ENCODE results near the gene GUCD1. TPM values are rescaled to one million over a fixed set of nuclear protein-coding genes. Genes with fewer than 3 reads are reported as not detected.

GUCD1 gene
- total RNA-seq, 1 donor from 2014 or later, result 130 TPM

DNA sequence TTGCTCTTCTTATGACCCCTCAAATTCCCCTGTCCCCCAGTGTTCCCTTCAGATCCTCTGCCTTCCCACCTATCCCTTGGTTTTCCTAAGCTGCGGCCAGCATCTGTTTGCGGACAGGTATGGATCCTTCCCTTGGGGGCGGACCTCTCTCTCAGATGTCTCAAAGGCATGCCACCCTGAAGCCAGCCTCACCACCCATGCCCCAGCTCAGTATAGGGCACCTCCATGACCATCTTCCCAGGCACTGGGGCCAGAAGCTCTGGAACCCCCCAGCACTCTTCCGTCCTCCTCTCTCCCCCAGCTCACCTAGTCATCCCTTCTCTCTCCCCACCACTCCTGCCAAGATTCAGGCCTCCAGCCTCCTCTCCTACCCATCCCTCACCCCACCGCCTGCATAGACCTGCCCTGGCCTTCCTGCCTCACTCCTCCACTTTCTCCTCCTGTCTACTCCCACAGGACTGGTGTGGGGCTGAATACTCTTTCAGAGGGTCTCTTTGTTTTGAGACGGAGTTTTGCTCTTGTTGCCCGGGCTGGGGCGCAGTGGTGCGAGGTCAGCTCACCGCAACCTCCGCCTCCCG lies 35.7 kb upstream of the GUCD1 start:
- no peak for DNase-seq (ENCODE audit: low spot score)

DNA sequence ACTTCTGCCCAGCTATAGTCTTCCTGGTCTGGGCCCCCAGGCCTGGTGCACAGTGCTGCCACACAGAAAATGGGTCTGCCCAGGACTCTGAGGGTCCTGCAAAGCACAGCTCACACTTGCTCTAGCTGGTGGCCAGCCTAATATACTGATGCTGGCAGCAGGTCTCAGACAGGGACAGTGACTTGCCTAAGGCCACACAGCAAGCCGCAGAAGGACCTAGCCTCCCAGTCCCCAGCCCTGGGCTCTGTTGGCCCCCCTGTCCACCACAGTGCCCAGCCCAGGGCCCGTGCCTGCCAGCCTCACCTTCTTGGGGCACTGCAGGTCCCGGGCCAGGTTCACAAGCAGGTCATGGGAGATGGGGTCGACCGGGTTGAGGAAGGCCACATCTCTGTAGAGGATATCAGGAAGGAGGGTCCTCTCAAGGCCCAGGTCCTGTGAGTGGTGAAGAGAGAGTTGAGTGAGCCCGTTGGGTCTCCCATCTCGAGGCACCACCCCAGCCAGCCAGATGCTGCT lies 34.6 kb upstream of the GUCD1 start:
- DNase-seq (ENCODE audit: low spot score), result no peak

DNA sequence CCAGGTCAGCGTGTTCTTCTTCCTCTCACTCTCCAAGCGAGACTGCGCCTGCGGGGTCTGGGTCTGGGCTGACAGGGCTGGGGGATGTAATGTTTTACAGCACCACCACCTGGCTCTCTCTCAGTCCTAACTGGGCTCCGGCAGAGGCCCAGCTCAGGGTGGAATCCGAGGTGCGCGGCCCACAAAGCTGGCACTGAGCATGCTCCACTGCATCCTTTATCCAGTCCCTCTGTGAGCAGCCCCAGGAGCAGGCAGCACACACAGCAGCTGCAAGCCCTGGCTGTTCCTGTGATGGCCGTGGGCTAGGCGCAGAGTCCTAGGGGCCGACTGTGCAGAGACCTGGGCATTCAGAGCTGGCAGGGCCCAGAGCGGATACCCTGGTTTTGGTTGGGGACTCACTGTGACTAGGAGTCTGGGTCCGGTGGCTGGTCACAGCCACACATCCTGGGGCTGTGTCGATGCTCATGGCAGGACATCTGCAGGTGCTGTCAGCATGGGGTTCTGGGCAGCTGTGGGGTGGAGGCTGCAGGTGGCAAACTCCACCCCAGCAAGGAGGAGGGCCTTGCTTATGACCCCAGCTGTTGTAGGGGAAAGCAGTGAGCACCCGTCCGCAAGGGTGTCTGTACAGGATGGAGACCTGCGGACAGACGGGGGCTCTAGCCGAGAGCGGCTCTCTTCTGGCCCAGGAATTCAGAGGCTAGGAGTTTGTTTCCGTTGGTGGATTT lies 34.0 kb upstream of the GUCD1 start:
- no peak for DNase-seq (ENCODE audit: low spot score)

DNA sequence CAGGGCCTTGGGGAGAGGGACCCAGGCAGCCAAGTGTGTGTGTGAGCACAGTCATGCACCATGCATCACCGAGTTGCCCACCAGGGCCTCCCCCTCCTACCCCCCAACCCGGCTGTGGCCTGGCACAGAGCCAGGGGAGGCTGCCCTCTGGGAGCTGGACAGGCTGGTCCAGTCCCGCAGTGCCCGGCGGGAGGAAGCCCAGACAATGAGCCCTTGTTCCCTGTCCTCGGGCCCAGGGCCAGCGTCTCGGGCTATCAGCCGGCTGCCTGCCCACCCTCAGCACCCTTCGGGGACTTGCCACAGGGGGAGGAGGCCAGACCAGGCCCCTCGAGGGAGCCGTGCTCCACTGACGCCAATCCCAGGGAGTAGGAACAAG lies 33.4 kb upstream of the GUCD1 start:
- DNase-seq (ENCODE audit: low spot score), result no peak

DNA sequence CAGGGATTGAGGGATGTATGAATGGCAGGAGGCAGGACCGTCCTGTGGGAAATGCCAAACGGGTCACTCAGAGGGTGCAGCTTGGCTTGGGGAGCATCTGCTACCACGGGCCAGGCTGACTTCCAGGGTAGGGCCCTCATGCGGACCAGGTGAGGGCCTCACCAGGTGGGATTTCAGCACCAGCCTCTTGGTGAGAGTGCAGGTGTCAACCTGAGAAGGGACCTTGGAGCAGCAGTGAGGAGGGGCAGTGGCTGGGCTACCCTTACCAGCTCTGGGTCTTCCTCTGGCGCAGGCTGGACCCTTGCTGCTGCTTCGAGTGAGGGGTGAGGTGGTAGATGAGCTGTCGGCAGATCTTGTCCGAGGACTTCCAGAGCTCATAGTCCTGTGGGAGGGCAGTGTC lies 33.0 kb upstream of the GUCD1 start:
- DNase-seq (ENCODE audit: low spot score), result no peak

DNA sequence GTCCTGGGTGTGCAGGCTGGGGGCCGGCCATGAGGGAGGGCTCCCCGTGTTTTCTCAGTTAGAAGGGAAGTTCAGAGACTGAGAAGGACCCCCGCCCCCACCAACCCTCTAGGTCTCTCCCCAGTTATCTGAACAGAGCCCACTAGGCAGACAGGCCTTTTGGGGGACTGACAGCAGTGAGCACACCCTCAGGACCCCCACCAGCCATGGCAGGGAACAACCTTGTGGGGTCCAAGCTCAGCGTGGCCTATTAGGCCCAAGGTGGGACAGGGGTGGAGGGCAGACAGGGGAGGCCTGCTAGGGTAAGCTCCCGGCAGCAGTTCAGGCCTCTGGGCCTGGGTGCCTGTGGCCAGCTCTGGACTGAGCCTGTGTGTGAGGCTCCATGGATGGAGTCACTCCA lies 32.3 kb upstream of the GUCD1 start:
- DNase-seq (ENCODE audit: low spot score), result no peak

DNA sequence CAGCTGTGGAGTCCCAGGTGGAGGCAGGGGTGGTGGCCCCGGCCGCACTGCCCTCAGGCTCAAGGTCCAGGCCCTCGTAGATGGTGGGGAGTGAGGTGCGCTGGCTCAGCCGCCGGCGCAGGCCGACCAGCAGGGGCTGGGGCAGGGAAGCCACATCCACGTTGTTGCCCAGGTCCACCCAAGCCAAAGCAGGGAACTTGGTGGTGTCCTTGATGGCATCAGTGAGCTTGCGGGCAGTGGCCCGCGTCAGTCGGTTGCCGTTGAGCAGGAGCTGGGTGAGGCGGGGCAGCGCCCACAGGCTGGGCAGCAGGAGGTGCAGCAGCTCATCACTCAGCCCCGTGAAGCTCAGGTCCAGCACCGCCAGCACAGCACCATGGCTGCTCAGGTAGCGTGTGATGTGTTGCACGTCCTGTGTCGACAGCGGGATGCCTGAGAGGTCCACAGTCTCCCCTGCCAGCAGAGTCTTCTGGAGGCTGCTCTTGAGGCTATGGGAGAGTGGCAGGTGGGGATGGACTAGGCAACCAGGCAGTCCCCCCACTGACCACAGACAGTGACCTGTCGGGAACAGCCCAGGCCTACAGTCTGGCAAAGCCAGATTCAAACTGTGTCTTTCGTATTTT lies 31.1 kb upstream of the GUCD1 start:
- DNase-seq (ENCODE audit: low spot score), result no peak

DNA sequence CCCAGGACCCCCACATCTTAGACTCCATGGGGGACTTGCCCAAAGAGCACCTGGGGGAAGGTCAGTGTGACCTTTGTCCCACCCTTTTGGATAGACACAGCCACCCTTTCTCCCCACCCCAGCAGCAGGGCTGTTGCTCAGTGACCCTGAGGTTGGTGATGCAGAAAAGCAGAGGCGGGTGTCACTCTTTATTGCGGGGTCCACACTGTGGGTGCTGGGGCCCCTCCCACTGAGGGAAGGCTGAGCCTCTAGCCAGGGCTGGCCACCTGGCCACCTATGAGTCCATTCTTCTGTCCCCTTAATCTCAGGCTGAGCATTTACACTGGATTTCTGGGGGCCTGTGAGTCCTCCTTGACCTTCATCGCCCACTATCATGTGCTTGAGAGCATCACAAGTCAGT lies 30.5 kb upstream of the GUCD1 start:
- no peak for DNase-seq (ENCODE audit: low spot score)

DNA sequence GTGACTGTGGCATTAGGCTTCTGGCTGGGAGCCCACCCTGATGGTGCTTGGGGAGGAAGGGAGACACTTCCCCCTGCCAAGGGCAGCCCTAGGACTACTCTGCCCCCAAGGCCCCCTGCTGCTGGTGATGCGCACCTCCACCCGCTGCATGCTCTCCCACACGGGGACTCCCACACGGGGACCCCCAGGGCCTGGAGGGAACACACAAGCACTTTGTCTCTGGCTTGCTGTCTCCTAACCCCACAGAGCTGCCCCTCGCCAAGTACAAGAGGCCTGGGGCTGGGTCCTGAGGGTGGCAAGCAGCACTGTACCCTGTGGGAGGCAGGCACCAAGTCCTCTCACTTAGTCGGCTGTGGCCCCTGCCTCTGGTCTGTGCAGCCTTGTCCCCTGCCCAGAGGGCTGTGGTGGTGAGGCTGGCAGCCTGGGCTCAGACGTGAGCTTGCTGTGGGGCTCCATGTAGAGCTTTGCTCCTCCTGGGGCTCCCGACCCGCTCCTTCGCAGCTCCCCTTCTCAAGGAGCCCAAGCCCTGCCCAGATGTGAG lies 30.0 kb upstream of the GUCD1 start:
- DNase-seq (ENCODE audit: low spot score), result no peak

DNA sequence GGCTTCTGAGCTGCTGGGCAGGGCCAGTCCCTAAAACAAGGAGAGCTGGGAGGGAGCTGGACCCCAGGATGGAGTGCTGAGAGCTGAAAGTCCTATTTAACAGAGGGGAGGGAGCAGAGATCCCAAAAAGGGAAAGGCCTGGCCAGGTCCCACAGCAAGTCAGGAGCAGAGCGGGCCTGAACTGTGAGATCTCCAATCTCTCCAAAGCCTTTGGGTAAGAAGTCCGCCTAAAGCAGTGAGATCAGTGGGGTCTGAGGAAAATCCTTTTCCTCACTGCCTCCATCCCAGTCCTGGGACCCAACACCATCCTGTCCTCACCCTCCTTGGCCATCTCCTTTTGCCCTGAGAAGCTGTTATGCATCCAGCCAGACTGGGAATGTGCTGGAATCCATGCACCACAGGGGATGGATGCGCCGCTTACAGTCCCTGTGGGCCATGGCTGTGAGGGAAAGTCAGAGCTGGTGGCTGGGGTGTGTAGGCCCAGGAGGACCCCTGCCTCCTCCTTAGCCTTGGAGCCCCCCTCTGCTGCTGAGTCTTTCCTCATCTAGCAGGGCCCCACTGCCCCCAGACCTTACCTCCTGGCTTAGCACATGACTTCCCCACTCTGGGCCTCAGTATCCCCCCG lies 29.3 kb upstream of the GUCD1 start:
- DNase-seq (ENCODE audit: low spot score), result no peak

DNA sequence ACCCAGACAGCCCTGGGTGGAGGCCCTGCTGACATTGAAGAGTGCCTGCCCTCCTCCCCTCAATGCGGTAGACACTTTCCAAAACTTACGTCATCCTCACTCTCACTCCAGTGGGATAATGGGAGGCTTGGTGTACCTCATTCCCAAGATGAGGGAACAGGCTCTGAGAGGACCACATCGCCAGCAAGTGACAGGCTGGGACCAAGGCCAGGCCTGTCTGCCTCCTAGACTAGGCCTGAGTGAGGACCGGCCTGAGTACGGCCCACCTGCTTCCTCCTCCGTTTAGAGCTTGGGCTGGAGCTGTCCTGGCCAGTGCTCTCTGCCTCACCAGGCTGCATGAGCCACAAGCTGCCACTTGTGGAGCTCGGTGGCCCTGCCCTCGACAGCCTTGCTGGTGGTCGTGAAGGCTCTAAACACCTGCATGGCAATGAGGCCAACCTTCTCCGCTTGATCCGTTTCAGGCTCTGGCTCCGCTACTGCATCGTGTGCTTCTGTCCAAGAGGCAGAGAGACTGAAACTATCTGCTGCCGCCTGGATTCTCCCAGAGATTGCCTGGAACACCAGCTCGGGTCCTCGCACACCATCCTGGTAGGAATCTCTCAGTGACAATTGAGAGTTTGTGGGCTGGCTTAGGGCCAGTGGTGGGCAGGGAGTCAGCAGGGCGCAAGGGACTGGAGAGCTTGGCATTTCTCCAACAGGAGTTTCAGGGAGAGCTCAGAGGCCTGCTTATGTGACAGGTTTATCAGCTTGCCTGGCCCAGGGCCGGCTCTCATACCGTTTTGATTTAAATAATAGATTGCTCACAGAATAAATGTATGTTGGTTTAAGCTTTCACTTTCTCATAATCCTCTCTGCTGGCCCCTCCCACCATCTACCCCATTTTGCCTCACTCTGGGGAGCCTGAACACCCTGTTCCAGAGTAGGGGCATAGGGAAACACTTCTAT lies 28.6 kb upstream of the GUCD1 start:
- DNase-seq (ENCODE audit: low spot score), result no peak

DNA sequence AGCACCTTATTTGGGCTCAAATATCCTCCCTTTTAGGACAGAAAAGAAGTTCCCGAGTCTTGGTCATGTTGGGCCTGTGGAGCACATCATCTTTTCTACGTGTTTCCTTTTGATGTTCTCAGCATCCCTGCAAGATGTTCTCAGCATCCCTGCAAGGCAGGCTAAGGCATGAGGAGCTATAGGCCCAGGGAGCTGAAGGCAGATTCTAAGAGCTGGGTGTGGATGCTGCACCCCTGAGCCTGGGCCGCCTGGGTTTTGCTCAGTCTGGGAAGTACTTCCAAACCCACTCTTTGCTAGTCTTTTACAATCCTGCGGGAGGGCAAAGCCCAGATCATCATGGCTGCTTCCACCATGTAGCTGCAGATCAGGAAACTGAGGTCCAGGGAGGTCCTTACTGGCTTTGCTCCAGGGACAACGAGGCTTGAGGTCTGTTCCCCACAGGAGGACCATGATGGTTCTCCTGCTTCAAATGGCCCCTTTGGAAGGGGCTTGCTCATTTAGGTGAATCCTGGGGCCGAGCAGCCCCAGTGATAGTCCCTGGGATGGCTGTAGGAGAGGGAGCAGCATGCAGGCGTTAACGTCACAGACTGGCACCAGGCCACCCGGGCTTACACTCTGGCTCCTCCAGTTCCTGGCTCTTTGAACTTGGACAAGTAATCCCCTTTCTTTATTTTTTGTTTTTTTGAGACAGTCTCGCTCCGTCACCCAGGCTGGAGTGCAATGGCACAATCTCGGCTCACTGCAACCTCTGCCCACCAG lies 27.3 kb upstream of the GUCD1 start:
- DNase-seq (ENCODE audit: low spot score), result no peak

DNA sequence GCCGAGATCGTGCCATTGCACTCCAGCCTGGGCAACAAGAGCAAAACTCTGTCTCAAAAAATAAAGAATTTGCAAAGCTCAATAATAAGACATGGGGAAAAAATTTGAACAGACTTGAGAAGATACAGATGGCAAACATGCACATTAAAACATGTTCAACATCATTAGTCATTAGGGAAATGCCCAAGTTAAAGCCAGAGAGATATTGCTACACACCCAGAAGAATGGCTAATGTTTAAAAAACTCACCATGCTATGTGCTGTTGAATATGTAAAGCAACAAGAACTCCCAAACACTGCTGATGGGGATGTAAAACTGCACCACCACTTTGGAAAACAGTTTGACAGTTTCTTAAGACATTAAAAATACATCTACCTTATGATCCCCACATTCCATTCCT lies 25.3 kb upstream of the GUCD1 start:
- no peak for DNase-seq (ENCODE audit: low spot score)

DNA sequence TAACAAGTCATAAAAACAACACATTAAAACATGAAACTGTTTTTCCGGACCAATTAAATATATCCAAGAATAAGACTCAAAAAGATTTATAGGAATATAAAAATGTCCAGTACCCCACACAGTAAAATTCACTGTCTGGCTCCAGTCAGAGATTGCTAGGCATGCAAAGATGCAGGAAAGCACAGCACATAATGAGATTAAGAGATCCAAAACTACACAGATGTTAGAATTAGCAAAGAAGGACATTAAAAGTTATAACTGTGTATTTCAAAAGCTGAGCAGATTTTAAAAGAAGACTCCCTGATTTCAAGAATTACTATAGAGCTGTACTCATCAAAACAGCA lies 24.3 kb upstream of the GUCD1 start:
- no peak for DNase-seq (ENCODE audit: low spot score)

DNA sequence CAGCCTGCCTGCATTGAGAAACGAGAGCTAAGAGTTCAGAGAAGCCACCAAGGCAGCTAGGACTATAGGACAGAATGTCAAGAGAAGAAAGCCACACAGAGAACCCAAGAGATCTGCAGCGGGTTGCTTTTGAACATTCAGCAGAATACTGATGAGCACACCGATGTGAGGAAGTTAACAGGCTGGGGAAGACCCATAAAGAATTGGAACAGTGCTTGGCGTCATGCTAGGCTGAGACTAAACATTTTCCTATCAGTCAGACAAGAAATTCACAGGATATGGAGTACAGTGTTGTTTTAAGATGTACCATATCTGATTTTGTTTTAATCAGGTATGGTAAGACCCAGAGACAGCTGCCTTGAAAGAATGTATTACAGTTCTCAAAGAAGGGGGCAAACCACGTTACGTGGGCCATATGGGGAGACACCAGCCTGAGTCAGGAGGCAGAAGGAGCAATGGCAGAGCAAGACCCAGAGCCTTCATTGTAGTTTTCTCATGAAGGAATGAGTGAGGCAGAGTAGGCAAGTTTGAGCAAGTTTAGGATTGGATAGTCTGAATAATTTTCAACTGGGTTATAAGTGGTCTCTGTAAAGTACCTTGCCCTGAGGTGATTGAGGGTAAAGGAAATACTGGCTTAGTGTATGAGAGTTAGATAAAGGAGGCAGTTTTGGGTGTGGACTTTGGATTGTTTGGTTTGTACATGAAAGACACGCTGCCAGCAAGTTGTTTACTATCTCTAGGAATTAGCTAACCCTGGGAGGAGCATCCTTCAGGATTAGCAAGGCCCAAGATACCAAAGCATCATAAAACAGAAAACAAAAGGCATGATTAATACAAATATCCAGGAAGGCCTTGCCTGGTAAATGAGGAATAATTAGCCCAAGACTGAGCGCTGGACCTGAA lies 23.7 kb upstream of the GUCD1 start:
- DNase-seq (ENCODE audit: low spot score), result no peak

DNA sequence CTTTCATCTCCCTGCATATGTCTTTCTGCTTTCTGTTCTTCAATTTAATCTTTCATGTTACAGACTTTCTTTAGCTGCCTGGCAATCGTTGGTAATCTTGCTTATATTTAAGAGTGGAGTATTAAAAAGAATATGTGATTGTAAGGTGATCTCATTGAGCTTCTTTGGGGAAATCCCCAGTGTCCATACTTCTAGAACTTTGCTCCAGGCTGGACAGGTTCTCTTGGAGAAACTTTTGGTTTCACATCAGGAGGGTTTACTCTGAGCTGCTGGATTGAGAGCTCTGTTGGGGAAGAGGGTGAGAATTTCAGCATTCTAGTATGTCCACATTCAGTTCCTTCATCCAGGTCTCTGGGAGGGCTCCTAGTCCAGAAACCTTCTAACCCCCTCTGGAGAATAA lies 21.8 kb upstream of the GUCD1 start:
- no peak for DNase-seq (ENCODE audit: low spot score)

DNA sequence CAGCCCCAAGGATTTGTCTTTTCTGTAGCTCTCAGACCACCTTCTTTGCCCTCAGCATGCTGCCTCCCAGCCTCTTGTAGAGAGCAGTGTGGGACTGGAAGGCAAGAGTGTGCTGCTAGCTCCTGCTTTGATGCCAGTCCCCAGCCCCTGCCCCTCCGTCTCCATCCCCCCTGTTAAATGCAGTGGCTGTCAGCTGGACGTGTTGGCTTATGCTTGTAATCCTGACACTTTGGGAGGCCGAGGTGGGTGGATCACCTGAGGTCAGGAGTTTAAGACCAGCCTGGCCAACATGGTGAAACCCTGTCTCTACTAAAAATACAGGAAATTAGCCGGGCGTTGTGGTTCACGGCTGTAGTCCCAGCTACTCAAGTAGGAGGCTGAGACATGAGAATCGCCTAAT lies 16.3 kb upstream of the GUCD1 start:
- no peak for DNase-seq (ENCODE audit: low spot score)

DNA sequence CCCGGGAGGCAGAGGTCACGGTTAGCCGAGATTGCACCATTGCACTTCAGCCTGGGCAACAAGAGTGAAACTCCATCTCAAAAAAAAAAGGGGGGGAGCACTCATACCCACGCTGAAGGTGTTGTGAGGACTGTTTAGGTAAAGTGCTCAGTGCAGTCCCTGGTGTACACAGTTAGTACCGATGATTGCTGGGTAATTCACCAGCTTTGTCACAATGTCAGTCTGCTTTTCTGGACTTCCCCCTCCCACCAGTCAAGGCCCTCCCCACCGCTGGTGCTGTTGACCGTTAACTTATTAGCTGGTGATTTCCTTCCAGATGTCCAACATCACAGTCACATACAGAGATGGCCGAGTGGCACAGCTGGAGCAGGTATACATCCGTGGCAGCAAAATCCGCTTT lies 12.7 kb upstream of the GUCD1 start:
- no peak for DNase-seq (ENCODE audit: low spot score)

DNA sequence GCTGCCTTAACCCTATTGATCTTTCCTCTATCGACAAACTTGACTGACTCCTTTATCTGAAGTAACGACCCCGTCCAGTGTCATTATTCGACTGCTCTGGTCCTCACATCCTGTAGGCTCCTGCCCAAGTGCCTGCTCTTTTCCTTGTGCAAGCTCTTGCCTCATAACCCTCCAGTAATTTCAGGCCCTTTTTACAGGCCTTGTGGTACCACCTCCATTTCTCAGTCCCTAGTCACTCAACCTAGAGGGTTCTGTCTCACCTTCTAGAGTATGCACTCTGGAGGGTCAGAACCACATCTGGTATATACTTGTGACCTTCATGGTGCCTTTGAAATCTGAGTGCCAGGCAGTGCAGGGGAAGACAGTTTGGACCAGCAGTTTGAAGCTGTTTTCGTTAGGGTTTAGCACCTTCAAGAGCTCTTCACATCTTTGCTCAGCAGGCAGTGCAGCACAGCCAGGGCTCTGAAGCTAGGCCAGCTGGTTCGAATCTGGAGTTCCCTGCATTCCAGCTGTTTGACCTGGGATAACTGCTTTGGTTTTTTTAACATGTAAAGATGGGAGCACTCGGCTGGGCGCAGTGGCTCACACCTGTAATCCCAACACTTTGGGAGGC lies 12.1 kb upstream of the GUCD1 start:
- DNase-seq (ENCODE audit: low spot score), result no peak
